ENCODE measurements around the gene KLLN. TPM values are rescaled to one million over a fixed set of nuclear protein-coding genes. Genes with fewer than 3 reads are reported as not detected.

Gene KLLN
- total and polyA plus RNA-seq, 9 of the 15 experiments (the other 6 are each of a cell fraction or from before 2014, with no cell fraction given), result 0.07 to 0.40 (median 0.25) TPM

DNA sequence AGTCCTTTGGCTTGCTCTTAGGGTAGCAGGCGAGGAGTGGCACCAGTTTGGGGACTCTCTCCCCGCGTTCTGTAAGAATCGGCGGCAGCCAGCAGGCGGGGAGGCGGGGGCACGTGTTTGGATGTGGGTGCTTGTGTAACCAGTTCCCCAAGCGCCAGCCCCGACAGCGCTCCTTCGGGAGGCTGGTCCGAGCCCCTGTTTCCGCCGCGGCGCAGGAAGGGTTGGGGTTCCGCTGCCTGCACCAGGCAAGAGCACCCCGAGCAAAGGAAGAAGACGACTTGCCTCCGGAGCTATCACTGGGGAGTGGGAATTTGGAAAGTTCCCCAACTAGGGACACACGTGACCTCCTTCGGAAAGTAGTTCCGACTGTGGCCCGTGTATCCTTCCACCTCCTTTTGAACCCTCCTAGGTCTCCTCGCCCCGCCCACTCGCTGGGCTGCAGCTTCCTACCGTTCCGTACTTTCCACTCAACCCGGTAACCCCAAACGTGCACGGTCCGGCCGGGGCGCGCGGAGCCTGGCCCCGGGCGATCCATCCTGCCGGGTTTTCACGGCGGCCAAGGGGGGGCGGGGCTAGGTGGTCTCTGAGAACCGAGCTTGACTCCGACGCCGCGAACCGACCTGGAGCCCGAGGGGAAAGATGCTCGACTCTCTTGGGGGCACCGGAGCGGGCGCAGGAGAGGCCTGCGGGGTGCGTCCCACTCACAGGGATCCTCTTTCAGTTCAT lies 1.2 kb downstream of the KLLN start (continued):
- peak; percentile 91 for TF ChIP-seq MGA (IDR thresholded peaks at IDR 0.05)
- TF ChIP-seq CHAMP1 (IDR thresholded peaks at IDR 0.05), result peak; percentile 75; the same call in 1 of the 2 replicates
- no peak for TF ChIP-seq HNRNPL (IDR thresholded peaks at IDR 0.05; ENCODE audit: low read depth, low read length)
- peak; percentile 83 for TF ChIP-seq VEZF1 (CRISPR knock-in tag; IDR thresholded peaks at IDR 0.05)
- no peak for TF ChIP-seq FOXK1 (CRISPR knock-in tag; IDR thresholded peaks at IDR 0.05; ENCODE audit: borderline replicate concordance)
- no peak for TF ChIP-seq ZBTB2 (IDR thresholded peaks at IDR 0.05)
- no peak for TF ChIP-seq SRF (CRISPR knock-in tag; IDR thresholded peaks at IDR 0.05)
- TF ChIP-seq PRMT5 (CRISPR knock-in tag; IDR thresholded peaks at IDR 0.05), result no peak
- 0 out of 2 replicates have a peak, but pooled peaks have one; percentile 4 for TF ChIP-seq NFE2 (IDR thresholded peaks at IDR 0.05; ENCODE audit: low read depth)
- TF ChIP-seq E2F3 (CRISPR knock-in tag; IDR thresholded peaks at IDR 0.05), result 0 out of 2 replicates have a peak, but pooled peaks have one; percentile 6
